ENCODE data around the gene SRGAP1.

The SRGAP1 gene

GRCh38 chr12:63921157-63921556 lies 76.7 kb downstream of the SRGAP1 start:
- TF ChIP-seq CTCF (IDR thresholded peaks at IDR 0.05; ENCODE audit: insufficient read depth, missing control alignments) = no peak
- FAIRE-seq = no peak
- DNase-seq (ENCODE audit: insufficient read length, low spot score) = no peak

DNA sequence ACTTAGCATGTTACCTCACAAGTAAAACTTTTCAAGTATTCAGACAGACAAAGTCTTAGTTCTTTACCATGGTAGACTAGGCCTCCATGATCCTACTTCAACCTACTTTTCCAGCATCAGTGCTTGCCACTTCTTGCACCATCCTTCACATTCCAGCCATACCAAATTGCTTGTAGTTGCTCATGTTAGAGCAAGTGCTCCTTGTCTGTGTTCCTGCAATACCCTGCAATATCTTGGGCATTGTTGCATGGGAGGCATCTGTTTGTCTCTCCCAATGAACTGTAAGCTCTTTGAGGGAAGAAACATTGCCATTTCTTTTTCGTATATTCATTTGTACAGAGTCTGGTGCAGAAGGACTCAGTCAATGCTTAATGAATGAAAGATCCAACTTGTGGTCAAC lies 78.0 kb downstream of the SRGAP1 start:
- TF ChIP-seq CTCF (IDR thresholded peaks at IDR 0.05; ENCODE audit: insufficient read depth, missing control alignments) = no peak
- FAIRE-seq = no peak
- no peak for DNase-seq (ENCODE audit: insufficient read length, low spot score)

DNA sequence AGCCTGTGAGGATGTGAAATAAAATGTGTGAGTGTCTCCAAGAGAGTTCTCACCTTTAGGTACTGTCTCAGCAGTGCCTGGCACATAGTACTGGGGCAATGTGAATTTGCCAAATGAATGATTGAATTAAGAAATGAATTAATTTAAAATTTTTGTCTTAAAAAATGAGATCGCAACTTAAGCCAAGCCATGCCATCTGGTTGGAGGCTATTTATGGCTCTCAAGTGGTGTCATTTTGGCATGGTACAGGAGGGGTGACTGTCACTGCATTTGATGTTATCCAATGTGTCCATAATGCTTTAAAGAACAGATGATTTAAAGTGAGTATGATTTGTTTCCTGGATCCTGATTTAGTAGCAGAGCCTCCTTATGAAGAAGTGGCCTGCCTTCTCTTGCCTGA lies 80.3 kb downstream of the SRGAP1 start:
- DNase-seq (ENCODE audit: insufficient read length, low spot score) (no peak), FAIRE-seq (no peak)
- TF ChIP-seq CTCF (IDR thresholded peaks at IDR 0.05; ENCODE audit: insufficient read depth, missing control alignments) = no peak

- no peak for FAIRE-seq
- TF ChIP-seq CTCF (IDR thresholded peaks at IDR 0.05; ENCODE audit: insufficient read depth, missing control alignments) = no peak
- no peak for DNase-seq (ENCODE audit: insufficient read length, low spot score)
These were observed 83.0 kb downstream of the SRGAP1 start for GRCh38 chr12:63927511-63927910.

GRCh38 chr12:63928305-63928704 lies 83.8 kb downstream of the SRGAP1 start:
- DNase-seq (ENCODE audit: insufficient read length, low spot score) = no peak
- TF ChIP-seq CTCF (IDR thresholded peaks at IDR 0.05; ENCODE audit: insufficient read depth, missing control alignments) = no peak
- no peak for FAIRE-seq

GRCh38 chr12:63929426-63929825 lies 84.9 kb downstream of the SRGAP1 start:
- DNase-seq (ENCODE audit: insufficient read length, low spot score) (no peak), FAIRE-seq (no peak)
- TF ChIP-seq CTCF (IDR thresholded peaks at IDR 0.05; ENCODE audit: insufficient read depth, missing control alignments) = no peak

DNA sequence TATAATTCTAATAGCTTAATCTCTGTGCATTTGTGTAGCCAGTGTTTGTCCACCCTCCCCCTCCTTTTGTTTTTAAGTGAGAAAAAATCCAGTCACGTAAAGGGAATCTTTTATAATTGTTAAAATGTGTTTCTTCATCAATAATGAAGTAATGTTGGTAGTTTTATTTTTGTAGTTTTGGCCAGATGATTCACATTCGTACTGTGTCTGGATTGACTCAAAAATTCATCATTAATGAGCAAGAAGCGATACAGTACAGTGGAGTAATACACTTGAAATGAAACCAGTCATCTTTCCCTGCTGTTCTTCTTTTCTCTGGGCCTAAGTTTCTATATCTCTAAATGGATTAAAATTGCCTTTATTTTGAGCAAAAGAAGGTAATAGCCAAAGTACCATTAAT lies 86.5 kb downstream of the SRGAP1 start:
- DNase-seq (ENCODE audit: insufficient read length, low spot score) (no peak), FAIRE-seq (no peak)
- no peak for TF ChIP-seq CTCF (IDR thresholded peaks at IDR 0.05; ENCODE audit: insufficient read depth, missing control alignments)

Measured in D721Med (cell line).